ENCODE measurements around the gene ZNF587. TPM values are rescaled to one million over a fixed set of nuclear protein-coding genes. Genes with fewer than 3 reads are reported as not detected.
A peak's percentile ranks its signal among the peaks of the same experiment; 100 is the strongest.
"Not testable (repeated sequence)": the region's sequence is repeated elsewhere in the genome, so short reads cannot be mapped to it uniquely, and the experiment has no call there.

The ZNF587 gene
- total RNA-seq, 2 experiments from 2014 or later: 20.1 to 22.9 TPM

DNA sequence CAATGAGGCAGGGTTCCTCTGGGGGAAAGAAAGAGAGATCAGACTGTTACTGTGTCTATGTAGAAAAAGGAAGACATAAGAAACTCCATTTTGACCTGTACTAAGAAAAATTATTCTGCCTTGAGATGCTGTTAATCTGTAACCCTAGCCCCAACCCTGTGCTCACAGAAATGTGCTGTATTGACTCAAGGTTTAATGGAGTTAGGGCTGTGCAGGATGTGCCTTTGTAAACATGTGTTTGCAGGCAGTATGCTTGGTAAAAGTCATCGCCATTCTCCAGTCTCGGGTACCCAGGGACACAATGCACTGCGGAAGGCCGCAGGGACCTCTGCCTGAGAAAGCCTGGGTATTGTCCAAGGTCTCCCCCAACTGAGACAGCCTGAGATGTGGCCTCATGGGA lies 26.1 kb upstream of the ZNF587 start:
- CTCF ChIA-PET; H3K9me3 Mint-ChIP-seq (ENCODE audit: low read depth); H3K4me3 Mint-ChIP-seq; ATAC-seq; DNase-seq; POLR2A ChIA-PET; H3K27me3 Mint-ChIP-seq; intact Hi-C loops (cut with DNase I, micrococcal nuclease): not testable (repeated sequence)
- Mint-ChIP-seq H3K4me1 (peaks cover 43% of the 10 kb centered on the region), H3K36me3 (ENCODE audit: low read depth) (peaks cover 56% of the 10 kb centered on the region), H3K27ac (peak overlapping the region; percentile 42)

GRCh38 chr19:57825511-57825910 lies 24.1 kb upstream of the ZNF587 start:
- H3K4me1 Mint-ChIP-seq: peaks cover 41% of the 10 kb centered on the region
- H3K4me3 Mint-ChIP-seq: no peak overlapping the region
- H3K27ac Mint-ChIP-seq: no peak overlapping the region
- intact Hi-C loops (cut with DNase I, micrococcal nuclease): no loop called here
- H3K9me3 Mint-ChIP-seq (ENCODE audit: low read depth): no peaks in the 10 kb centered on the region
- CTCF ChIA-PET: interaction anchor here (0.6 to 0.7 kb wide), 2 partner anchors 30 to 698 kb away, joined by 3 read pairs; no protein-coding TSS in a partner anchor
- no peak for ATAC-seq
- H3K36me3 Mint-ChIP-seq (ENCODE audit: low read depth): peaks cover 65% of the 10 kb centered on the region
- DNase-seq: no peak
- POLR2A ChIA-PET: no interaction called here
- H3K27me3 Mint-ChIP-seq: no peaks in the 10 kb centered on the region

DNA sequence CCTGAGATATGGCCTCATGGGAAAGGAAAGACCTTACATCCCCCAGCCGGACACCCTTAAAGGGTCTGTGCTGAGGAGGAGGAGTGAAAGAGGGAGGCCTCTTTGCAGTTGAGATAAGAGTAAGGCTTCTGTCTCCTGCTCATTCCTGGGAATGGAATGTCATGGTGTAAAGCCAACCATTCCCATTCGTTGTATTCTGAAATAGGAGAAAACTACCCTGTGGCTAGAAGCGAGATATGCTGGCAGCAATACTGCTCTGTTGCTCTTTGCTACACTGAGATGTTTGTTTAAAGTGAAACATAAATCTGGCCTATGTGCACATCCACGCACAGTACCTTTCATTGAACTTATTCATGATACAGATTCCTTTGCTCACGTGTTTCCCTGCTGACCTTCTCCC lies 20.3 kb upstream of the ZNF587 start:
- ChIA-PET CTCF (no interaction called here), POLR2A (no interaction called here)
- no peaks in the 10 kb centered on the region for H3K27me3 Mint-ChIP-seq
- no peaks in the 10 kb centered on the region for H3K9me3 Mint-ChIP-seq (ENCODE audit: low read depth)
- intact Hi-C loops (cut with DNase I, micrococcal nuclease): no loop called here
- peaks cover 20% of the 10 kb centered on the region for H3K4me1 Mint-ChIP-seq
- H3K27ac Mint-ChIP-seq: no peak overlapping the region
- no peak overlapping the region for H3K4me3 Mint-ChIP-seq
- DNase-seq (no peak), ATAC-seq (no peak)
- H3K36me3 Mint-ChIP-seq (ENCODE audit: low read depth): peaks cover 57% of the 10 kb centered on the region

- POLR2A ChIA-PET: no interaction called here
- no peaks in the 10 kb centered on the region for H3K9me3 Mint-ChIP-seq (ENCODE audit: low read depth)
- H3K4me1 Mint-ChIP-seq: peaks cover 18% of the 10 kb centered on the region
- ATAC-seq (peak; percentile 58), DNase-seq (peak; percentile 64)
- H3K27me3 Mint-ChIP-seq: no peaks in the 10 kb centered on the region
- intact Hi-C loops (cut with DNase I, micrococcal nuclease): no loop called here
- CTCF ChIA-PET: no interaction called here
- peaks cover 53% of the 10 kb centered on the region for H3K36me3 Mint-ChIP-seq (ENCODE audit: low read depth)
- no peak within 1 kb of the TSS for H3K27ac Mint-ChIP-seq
- no peak within 1 kb of the TSS for H3K4me3 Mint-ChIP-seq
Measured at GRCh38 chr19:57830071-57830602, 19.5 kb upstream of the ZNF587 start, which contains the start of gene ZNF587B. TSS of gene ZNF587B (plus strand) at chr19:57830299. CDS start at chr19:57830529, 230 bp downstream.

DNA sequence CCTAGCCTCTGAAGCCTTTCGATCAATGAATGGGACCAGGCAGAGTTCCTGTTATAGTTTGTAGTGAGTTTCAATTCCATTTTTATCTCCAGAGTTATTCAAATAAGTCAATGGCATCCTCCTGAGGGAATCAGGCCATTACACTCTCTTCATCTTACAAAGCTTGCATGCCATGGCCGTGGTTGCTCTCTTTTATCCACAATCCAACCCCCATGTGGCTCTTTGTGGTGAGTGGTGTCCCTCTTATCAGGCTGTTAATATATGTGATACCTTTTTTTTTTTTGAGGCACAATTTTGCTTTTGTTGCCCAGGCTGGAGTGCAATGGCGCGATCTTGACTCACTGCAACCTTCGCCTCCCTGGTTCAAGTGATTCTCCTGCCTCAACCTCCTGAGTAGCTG lies 12.7 kb upstream of the ZNF587 start:
- intact Hi-C loops (cut with DNase I, micrococcal nuclease); H3K9me3 Mint-ChIP-seq (ENCODE audit: low read depth); CTCF ChIA-PET; ATAC-seq; H3K27ac Mint-ChIP-seq; DNase-seq; H3K4me3 Mint-ChIP-seq; H3K27me3 Mint-ChIP-seq; POLR2A ChIA-PET; H3K4me1 Mint-ChIP-seq: not testable (repeated sequence)
- peaks cover 37% of the 10 kb centered on the region for H3K36me3 Mint-ChIP-seq (ENCODE audit: low read depth)

DNA sequence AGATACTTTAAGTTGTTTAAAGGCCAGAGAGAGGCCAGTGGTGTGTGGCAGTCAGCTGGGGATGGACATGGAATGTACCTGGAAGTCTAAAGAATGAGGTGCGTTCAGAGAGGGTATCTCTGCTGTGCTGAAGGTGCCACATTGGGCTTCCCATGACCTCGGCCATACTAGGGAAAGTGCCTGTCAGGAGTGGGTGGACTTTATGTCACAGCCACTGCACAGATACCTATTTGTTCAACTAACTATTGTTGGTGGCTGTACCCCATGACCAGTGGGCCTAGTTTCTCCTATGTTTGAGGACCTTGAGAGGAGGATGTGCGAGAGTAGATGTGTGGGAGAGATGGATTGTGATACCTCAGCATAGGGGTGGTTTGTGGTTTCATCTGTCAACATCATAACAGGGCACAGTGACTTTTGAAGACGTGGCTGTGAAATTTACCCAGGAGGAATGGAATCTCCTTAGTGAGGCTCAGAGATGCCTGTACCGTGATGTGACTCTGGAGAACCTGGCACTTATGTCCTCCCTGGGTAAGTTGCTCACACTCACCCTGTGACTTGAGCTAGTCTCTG lies 11.0 kb upstream of the ZNF587 start:
- DNase-seq; CTCF ChIA-PET; POLR2A ChIA-PET; H3K27me3 Mint-ChIP-seq; H3K4me3 Mint-ChIP-seq; H3K9me3 Mint-ChIP-seq (ENCODE audit: low read depth); H3K4me1 Mint-ChIP-seq: not testable (repeated sequence)
- intact Hi-C loops (cut with DNase I, micrococcal nuclease): loop anchor here in 1 of 2 experiments (1.0 kb wide), 1 partner anchor 24 kb away; the partner anchor contains the start of gene ZNF552
- peak; percentile 74 for ATAC-seq
- peak overlapping the region; percentile 65 for H3K27ac Mint-ChIP-seq
- H3K36me3 Mint-ChIP-seq (ENCODE audit: low read depth): peaks cover 45% of the 10 kb centered on the region

- POLR2A ChIA-PET: no interaction called here
- Mint-ChIP-seq H3K9me3 (ENCODE audit: low read depth) (no peaks in the 10 kb centered on the region), H3K27ac (no peak overlapping the region), H3K36me3 (ENCODE audit: low read depth) (peaks cover 62% of the 10 kb centered on the region), H3K4me3 (no peak overlapping the region), H3K4me1 (peaks cover 8% of the 10 kb centered on the region), H3K27me3 (no peaks in the 10 kb centered on the region)
- intact Hi-C loops (cut with DNase I, micrococcal nuclease): no loop called here
- ATAC-seq (no peak), DNase-seq (no peak)
- CTCF ChIA-PET: no interaction called here
Measured at GRCh38 chr19:57841122-57841763, 8.4 kb upstream of the ZNF587 start.

GRCh38 chr19:57847164-57847563 lies 2.5 kb upstream of the ZNF587 start:
- intact Hi-C loops (cut with DNase I, micrococcal nuclease): loop anchor here in 1 of 2 experiments (1.0 kb wide), 1 partner anchor 56 kb away; no protein-coding TSS in a partner anchor
- DNase-seq; POLR2A ChIA-PET; H3K4me3 Mint-ChIP-seq; H3K27me3 Mint-ChIP-seq; H3K27ac Mint-ChIP-seq; H3K9me3 Mint-ChIP-seq (ENCODE audit: low read depth); ATAC-seq: not testable (repeated sequence)
- CTCF ChIA-PET: interaction anchor here (0.7 kb wide), 1 partner anchor 440 kb away, joined by 3 read pairs; no protein-coding TSS in a partner anchor
- peaks cover 22% of the 10 kb centered on the region for H3K4me1 Mint-ChIP-seq
- peaks cover 48% of the 10 kb centered on the region for H3K36me3 Mint-ChIP-seq (ENCODE audit: low read depth)

GRCh38 chr19:57849162-57849665 lies 445 bp upstream of the ZNF587 start:
- peaks cover 49% of the 10 kb centered on the region for H3K36me3 Mint-ChIP-seq (ENCODE audit: low read depth)
- POLR2A ChIA-PET: interaction anchor here (0.6 to 1.2 kb wide), 3 partner anchors 49 to 140 kb away, joined by 3 read pairs; partner anchors contain the start of gene ZNF154

GRCh38 chr19:57850553-57851017 lies 926 bp downstream of the ZNF587 start:
- no peak for ATAC-seq

More at GRCh38 chr19:57849162-57849665, 445 bp upstream of the ZNF587 start:
- H3K27me3 Mint-ChIP-seq; H3K9me3 Mint-ChIP-seq (ENCODE audit: low read depth); DNase-seq; CTCF ChIA-PET: not testable (repeated sequence)
- Mint-ChIP-seq H3K4me3 (peak overlapping the region; percentile 95), H3K4me1 (peaks cover 23% of the 10 kb centered on the region), H3K27ac (peak overlapping the region; percentile 97)
- ATAC-seq: peak; percentile 33
- intact Hi-C loops (cut with DNase I, micrococcal nuclease): loop anchor here (1.0 kb wide), 4 partner anchors 35 to 414 kb away; partner anchors contain the start of genes ZNF552 (in 2 of the 2), ZNF274 (in 1 of the 2), ZNF749 (in 1 of the 2) and ZNF776 (in 1 of the 2)

More at GRCh38 chr19:57850553-57851017, 926 bp downstream of the ZNF587 start:
- intact Hi-C loops (cut with DNase I, micrococcal nuclease): loop anchor here (1.0 to 5.0 kb wide), 3 partner anchors 37 to 305 kb away; partner anchors contain the start of genes ZNF417 (in 1 of the 2) and ZNF814 (in 1 of the 2)
- peaks cover 7% of the 10 kb centered on the region for H3K9me3 Mint-ChIP-seq (ENCODE audit: low read depth)
- H3K4me1 Mint-ChIP-seq: peaks cover 23% of the 10 kb centered on the region
- H3K27me3 Mint-ChIP-seq: no peaks in the 10 kb centered on the region
- POLR2A ChIA-PET: no interaction called here
- H3K36me3 Mint-ChIP-seq (ENCODE audit: low read depth): peaks cover 48% of the 10 kb centered on the region
- peak overlapping the region; percentile 97 for H3K27ac Mint-ChIP-seq
- DNase-seq: peak; percentile 33
- CTCF ChIA-PET: no interaction called here
- H3K4me3 Mint-ChIP-seq: peak overlapping the region; percentile 95
